MM.1S (cell line): ENCODE data around the gene HECTD4.

Experiments
- EZH2 ChIP-seq: fragments of 300-600 bp; sonication (generic); optimal IDR thresholded peaks from 2 replicates; pipeline ENCODE3; 2017; ENCODE audit warnings: low read depth, mild to moderate bottlenecking, antibody characterized with exemption, low read length, mixed read lengths
- TF ChIP-seq, protein P1 (sequence below): fragments of 300-600 bp; sonication (generic); IDR thresholded peaks from 2 replicates; pipeline ENCODE4 v1.5.1; 2016; ENCODE audit warnings: antibody characterized with exemption, low read length, mixed read lengths

DNA sequence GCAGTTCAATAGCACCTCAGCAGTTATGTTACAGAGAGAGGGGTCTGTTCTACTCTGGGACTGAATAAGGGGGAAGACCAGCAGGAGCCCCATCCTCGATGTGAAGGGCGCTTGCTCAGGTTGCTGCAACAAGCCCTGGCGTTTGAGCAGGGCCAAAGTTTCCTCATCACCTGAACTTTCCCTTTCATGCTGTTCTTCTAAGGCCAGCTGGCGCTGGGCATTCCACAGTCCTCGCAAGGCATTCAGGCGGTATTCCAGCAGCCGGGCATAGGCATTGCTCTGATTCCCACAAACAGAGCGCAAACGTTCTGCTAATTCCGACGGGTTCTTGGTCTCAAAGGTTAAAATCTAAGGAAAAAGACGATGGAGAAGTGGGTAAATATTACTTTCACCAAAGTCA lies 62.8 kb downstream of the HECTD4 start:
- TF ChIP-seq, protein P1, sequence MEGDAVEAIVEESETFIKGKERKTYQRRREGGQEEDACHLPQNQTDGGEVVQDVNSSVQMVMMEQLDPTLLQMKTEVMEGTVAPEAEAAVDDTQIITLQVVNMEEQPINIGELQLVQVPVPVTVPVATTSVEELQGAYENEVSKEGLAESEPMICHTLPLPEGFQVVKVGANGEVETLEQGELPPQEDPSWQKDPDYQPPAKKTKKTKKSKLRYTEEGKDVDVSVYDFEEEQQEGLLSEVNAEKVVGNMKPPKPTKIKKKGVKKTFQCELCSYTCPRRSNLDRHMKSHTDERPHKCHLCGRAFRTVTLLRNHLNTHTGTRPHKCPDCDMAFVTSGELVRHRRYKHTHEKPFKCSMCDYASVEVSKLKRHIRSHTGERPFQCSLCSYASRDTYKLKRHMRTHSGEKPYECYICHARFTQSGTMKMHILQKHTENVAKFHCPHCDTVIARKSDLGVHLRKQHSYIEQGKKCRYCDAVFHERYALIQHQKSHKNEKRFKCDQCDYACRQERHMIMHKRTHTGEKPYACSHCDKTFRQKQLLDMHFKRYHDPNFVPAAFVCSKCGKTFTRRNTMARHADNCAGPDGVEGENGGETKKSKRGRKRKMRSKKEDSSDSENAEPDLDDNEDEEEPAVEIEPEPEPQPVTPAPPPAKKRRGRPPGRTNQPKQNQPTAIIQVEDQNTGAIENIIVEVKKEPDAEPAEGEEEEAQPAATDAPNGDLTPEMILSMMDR: no peak
- no peak for TF ChIP-seq EZH2
